NT2/D1 (cell line): ENCODE data around the gene PPP6R1.

Source experiments
- SUZ12 ChIP-seq: IDR thresholded peaks from 2 replicates; pipeline ENCODE4 v1.6.1; 2011; ENCODE audit not compliant: insufficient read length, insufficient read depth; ENCODE audit errors: extremely low read depth
- YY1 ChIP-seq: IDR thresholded peaks from 2 replicates; pipeline ENCODE4 v1.6.1; 2011; ENCODE audit not compliant: insufficient read length, insufficient read depth
- ZNF274 ChIP-seq: IDR thresholded peaks from 2 replicates; pipeline ENCODE4 v1.6.1; 2011; ENCODE audit warnings: mild to moderate bottlenecking, low read depth, low read length

GRCh38 chr19:55250262-55251036 is 8.4 kb downstream of the PPP6R1 start:
- TF ChIP-seq YY1, result no peak
- TF ChIP-seq ZNF274, result no peak
- TF ChIP-seq SUZ12, result no peak
